ENCODE data around the gene HFE. TPM values are rescaled to one million over a fixed set of nuclear protein-coding genes. Genes with fewer than 3 reads are reported as not detected.

Gene HFE
- total RNA-seq, 1 donor from 2014 or later = 1.2 TPM

GRCh38 chr6:26136321-26136720, 49.1 kb downstream of the HFE start:
- no peaks in the 10 kb centered on the region for H3K4me1 Mint-ChIP-seq (ENCODE audit: unreplicated experiment)
- H3K4me3 Mint-ChIP-seq (ENCODE audit: unreplicated experiment) = no peak overlapping the region
- no peak for DNase-seq (ENCODE audit: low spot score)
- H3K36me3 Mint-ChIP-seq (ENCODE audit: low read depth, unreplicated experiment) = peaks cover 4% of the 10 kb centered on the region
- H3K27ac Mint-ChIP-seq (ENCODE audit: unreplicated experiment) = no peak overlapping the region
- H3K27me3 Mint-ChIP-seq (ENCODE audit: unreplicated experiment) = peaks cover 2% of the 10 kb centered on the region
- no peak for TF ChIP-seq CTCF (IDR thresholded peaks at IDR 0.05; ENCODE audit: unreplicated experiment)
- H3K9me3 Mint-ChIP-seq (ENCODE audit: unreplicated experiment) = no peaks in the 10 kb centered on the region

- TF ChIP-seq CTCF (IDR thresholded peaks at IDR 0.05; ENCODE audit: unreplicated experiment) = no peak
- Mint-ChIP-seq H3K4me3 (ENCODE audit: unreplicated experiment) (no peak overlapping the region), H3K36me3 (ENCODE audit: low read depth, unreplicated experiment) (peaks cover 4% of the 10 kb centered on the region), H3K4me1 (ENCODE audit: unreplicated experiment) (no peaks in the 10 kb centered on the region), H3K27ac (ENCODE audit: unreplicated experiment) (no peak overlapping the region), H3K27me3 (ENCODE audit: unreplicated experiment) (peaks cover 5% of the 10 kb centered on the region), H3K9me3 (ENCODE audit: unreplicated experiment) (no peaks in the 10 kb centered on the region)
- no peak for DNase-seq (ENCODE audit: low spot score)
Observed at GRCh38 chr6:26140254-26140966, 53.2 kb downstream of the HFE start.

- Mint-ChIP-seq H3K27ac (ENCODE audit: unreplicated experiment) (no peak overlapping the region), H3K27me3 (ENCODE audit: unreplicated experiment) (peaks cover 5% of the 10 kb centered on the region), H3K4me1 (ENCODE audit: unreplicated experiment) (no peaks in the 10 kb centered on the region), H3K36me3 (ENCODE audit: low read depth, unreplicated experiment) (peaks cover 4% of the 10 kb centered on the region), H3K4me3 (ENCODE audit: unreplicated experiment) (no peak overlapping the region), H3K9me3 (ENCODE audit: unreplicated experiment) (no peaks in the 10 kb centered on the region)
- DNase-seq (ENCODE audit: low spot score) = no peak
- no peak for TF ChIP-seq CTCF (IDR thresholded peaks at IDR 0.05; ENCODE audit: unreplicated experiment)
Observed at GRCh38 chr6:26140967-26141294, 53.7 kb downstream of the HFE start.

GRCh38 chr6:26141378-26141904, 54.2 kb downstream of the HFE start:
- no peak overlapping the region for H3K4me3 Mint-ChIP-seq (ENCODE audit: unreplicated experiment)
- peaks cover 4% of the 10 kb centered on the region for H3K36me3 Mint-ChIP-seq (ENCODE audit: low read depth, unreplicated experiment)
- H3K27me3 Mint-ChIP-seq (ENCODE audit: unreplicated experiment) = peaks cover 5% of the 10 kb centered on the region
- no peak overlapping the region for H3K27ac Mint-ChIP-seq (ENCODE audit: unreplicated experiment)
- TF ChIP-seq CTCF (IDR thresholded peaks at IDR 0.05; ENCODE audit: unreplicated experiment) = no peak
- DNase-seq (ENCODE audit: low spot score) = no peak
- H3K9me3 Mint-ChIP-seq (ENCODE audit: unreplicated experiment) = no peaks in the 10 kb centered on the region
- H3K4me1 Mint-ChIP-seq (ENCODE audit: unreplicated experiment) = no peaks in the 10 kb centered on the region

GRCh38 chr6:26142026-26142425, 54.8 kb downstream of the HFE start:
- H3K4me1 Mint-ChIP-seq (ENCODE audit: unreplicated experiment) = no peaks in the 10 kb centered on the region
- H3K36me3 Mint-ChIP-seq (ENCODE audit: low read depth, unreplicated experiment) = peaks cover 1% of the 10 kb centered on the region
- no peak overlapping the region for H3K4me3 Mint-ChIP-seq (ENCODE audit: unreplicated experiment)
- no peak for DNase-seq (ENCODE audit: low spot score)
- H3K27ac Mint-ChIP-seq (ENCODE audit: unreplicated experiment) = no peak overlapping the region
- no peak for TF ChIP-seq CTCF (IDR thresholded peaks at IDR 0.05; ENCODE audit: unreplicated experiment)
- H3K27me3 Mint-ChIP-seq (ENCODE audit: unreplicated experiment) = peaks cover 5% of the 10 kb centered on the region
- H3K9me3 Mint-ChIP-seq (ENCODE audit: unreplicated experiment) = no peaks in the 10 kb centered on the region
